HG03432 (cell line): Measurements from ENCODE around the gene RCBTB1.
"Not testable (repeated sequence)": the region's sequence is repeated elsewhere in the genome, so short reads cannot be mapped to it uniquely, and the experiment has no call there.

ENCODE experiments used
- ATAC-seq: cut with Tn5 transposase; IDR thresholded peaks from one replicate; pipeline ENCODE4 v1.9.1; 2021; ENCODE audit warnings: mild to moderate bottlenecking, moderate library complexity; ENCODE audit not compliant: unreplicated experiment

RCBTB1 gene

DNA sequence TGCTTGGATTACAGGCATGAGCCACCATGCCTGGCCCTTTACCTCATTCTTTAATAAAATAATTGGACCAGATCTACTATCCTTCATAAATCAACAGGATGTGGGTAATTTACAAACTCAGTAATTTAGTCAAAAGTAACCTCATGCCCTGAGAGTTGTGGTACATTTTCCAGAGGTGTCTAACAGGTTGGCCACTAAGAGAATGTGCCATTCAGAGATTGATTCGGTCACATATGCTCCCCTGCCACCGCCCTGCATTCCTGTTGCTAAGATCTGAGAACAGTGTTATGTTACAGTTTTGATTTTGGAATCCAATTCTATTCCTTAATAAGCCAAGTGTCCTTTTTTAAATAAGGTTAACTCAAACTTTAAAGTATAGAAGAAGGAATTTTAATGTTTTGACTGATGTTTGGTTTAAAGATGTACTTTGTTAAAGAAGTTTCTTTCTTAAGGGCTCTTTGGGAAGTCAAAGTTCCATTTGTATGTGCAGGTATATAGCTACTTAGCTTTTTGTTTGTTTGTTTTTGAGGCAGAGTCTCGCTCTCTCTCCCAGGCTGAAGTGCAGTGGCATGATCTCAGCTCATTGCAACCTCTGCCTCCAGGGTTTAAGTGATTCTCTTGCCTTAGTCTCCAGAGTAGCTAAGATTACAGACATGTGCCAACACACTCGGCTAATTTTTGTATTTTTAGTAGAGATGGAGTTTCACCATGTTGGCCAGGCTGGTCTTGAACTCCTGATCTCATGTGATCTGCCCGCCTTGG is 60.4 kb downstream of the RCBTB1 start:
- no peak for ATAC-seq

GRCh38 chr13:49521224-49521623 is 64.1 kb downstream of the RCBTB1 start:
- no peak for ATAC-seq

GRCh38 chr13:49517461-49517860 is 67.9 kb downstream of the RCBTB1 start:
- ATAC-seq, result no peak

DNA sequence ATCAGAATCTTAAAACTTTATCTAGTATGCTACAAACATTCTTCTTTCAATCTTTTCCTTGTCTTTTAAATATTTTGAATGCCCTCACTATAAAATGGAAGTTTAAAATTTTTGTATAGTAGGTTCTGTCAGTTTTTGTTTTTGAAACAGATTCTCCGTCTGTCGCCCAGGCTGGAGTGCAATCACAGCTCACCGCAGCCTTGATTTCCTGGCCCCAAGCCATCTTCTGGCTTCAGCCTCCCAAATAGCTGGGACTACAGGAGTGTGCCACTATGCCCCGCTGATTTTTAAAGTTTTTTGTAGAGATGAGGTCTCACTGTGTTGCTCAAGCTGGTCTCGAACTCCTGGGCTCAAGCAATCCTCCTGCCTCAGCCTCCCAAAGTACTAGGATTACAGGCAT is 68.9 kb downstream of the RCBTB1 start:
- ATAC-seq, result no peak

- ATAC-seq, result no peak
These were observed 72.8 kb downstream of the RCBTB1 start for GRCh38 chr13:49512578-49512977.

GRCh38 chr13:49503951-49504350 is 81.4 kb downstream of the RCBTB1 start:
- ATAC-seq, result no peak

DNA sequence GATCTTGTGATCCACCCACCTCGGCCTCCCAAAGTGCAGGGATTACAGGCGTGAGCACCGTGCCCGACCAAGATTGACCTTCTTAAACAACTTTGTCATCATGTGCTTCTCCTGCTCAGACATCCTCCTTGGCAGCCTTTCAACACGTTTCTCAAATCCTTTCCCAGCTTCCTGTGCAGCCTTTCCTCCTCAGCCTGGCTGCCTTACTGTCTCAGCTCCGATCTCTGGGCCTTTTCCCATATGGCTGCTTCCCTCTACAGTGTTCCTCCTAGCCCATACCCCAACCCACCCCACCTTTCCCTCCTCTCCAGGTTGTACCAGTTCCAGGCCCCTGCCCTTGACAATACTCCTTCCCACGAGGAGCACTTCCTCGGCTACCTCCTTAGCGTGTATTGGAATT is 82.4 kb downstream of the RCBTB1 start:
- no peak for ATAC-seq

GRCh38 chr13:49499889-49500660 is 85.3 kb downstream of the RCBTB1 start:
- no peak for ATAC-seq

DNA sequence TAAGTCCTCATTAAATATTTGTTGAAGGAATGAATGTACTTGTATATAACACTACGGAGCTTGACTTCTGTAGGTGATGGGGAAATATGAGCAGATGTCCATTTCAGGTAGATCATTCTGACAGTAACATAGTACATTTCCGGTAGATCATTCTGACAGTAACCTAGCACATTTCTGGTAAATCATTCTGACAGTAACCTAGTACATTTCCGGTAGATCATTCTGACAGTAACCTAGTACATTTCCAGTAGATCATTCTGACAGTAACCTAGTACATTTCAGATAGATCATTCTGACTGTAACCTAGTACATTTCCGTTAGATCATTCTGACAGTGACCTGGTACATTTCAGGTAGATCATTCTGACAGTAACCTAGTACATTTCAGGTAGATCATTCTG is 87.2 kb downstream of the RCBTB1 start:
- no peak for ATAC-seq

DNA sequence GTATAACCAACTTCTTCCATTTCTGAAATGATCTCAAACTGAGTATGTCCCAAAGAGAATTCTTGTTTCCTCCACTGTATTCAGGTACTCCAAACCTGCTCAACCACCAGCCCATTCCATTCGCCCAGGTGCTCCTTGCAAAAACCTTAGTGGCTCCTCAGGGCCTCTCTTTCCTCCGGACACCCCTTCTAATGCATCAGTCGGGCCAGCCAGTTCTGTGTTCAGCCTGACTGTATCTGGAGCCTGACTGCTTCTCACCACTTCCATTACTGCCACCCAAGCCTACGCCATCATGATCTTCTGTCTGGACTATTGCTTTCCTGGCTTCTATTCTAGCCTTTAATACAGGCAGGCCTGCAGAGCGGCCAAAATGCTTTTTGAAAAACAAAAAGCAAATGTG is 88.1 kb downstream of the RCBTB1 start:
- ATAC-seq, result no peak

DNA sequence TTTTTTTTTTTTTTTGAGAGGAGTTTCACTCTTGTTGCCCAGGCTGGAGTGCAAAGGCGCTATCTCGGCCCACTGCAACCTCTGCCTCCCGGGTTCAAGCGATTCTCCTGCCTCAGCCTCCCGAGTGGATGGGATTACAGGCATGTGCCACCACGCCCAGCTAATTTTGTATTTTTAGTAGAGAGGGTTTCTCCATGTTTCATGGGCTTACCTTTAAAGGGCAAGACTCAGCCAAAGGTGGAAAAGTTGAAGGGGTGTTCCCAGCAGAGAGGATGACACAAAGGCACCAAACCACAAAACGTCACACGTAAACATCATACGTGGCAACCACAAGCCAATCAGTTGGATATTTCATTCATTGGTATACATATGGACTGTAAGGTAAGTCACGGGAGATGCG is 88.5 kb downstream of the RCBTB1 start:
- not testable (repeated sequence) for ATAC-seq

GRCh38 chr13:49495783-49496762 is 89.3 kb downstream of the RCBTB1 start, which contains the start of gene PHF11:
Gene PHF11 (plus strand): TSS chr13:49495953. CDS start chr13:49496002, 49 bp downstream.
- peak; percentile 87 for ATAC-seq

GRCh38 chr13:49494645-49495044 is 90.7 kb downstream of the RCBTB1 start:
- no peak for ATAC-seq

- no peak for ATAC-seq
These were observed 96.8 kb downstream of the RCBTB1 start for GRCh38 chr13:49488563-49488962.
